ENCODE results near the gene MYL5. TPM values are rescaled to one million over a fixed set of nuclear protein-coding genes. Genes with fewer than 3 reads are reported as not detected.

The MYL5 gene
- total and polyA plus RNA-seq, 10 of the 15 experiments (the other 5 are each of a cell fraction or from before 2014, with no cell fraction given), result 1.2 to 13.8 (median 7.1) TPM

GRCh38 chr4:710916-711315 is 36.6 kb downstream of the MYL5 start:
- H3K9me3 ChIP-seq (replicated peaks; ENCODE audit: control insufficient read depth, insufficient read depth, low read length), result no peaks in the 10 kb centered on the region
- DNase-seq (ENCODE audit: low read depth, low spot score) (no peak), FAIRE-seq (no peak), ATAC-seq (no peak)
- H2AFZ ChIP-seq (ENCODE audit: control insufficient read depth, low read depth, low read length), result no peak overlapping the region
- no peak overlapping the region for H3K27ac ChIP-seq (ENCODE audit: control insufficient read depth, insufficient read depth)
- WGBS (ENCODE audit: insufficient coverage, insufficient replicate concordance, low lambda C conversion rate, missing lambda C conversion rate), result 95% methylated on average over 13 of the region's 13 CpGs
- no peaks in the 10 kb centered on the region; the same call in 1 of the 2 replicates for H3K4me1 ChIP-seq (ENCODE audit: control insufficient read depth, insufficient read depth, low read length)
- H3K4me2 ChIP-seq (ENCODE audit: control insufficient read depth, insufficient read depth), result no peak overlapping the region
- RAD21 ChIA-PET (ENCODE audit: unreplicated experiment), result no interaction called here
- no peaks in the 10 kb centered on the region for H3K27me3 ChIP-seq (replicated peaks in 1 of 2; ENCODE audit: control insufficient read depth in 2 of 2, insufficient read depth in 2 of 2, low read length in 1 of 2)
- H4K20me1 ChIP-seq (ENCODE audit: control insufficient read depth, insufficient read depth), result no peaks in the 10 kb centered on the region
- H3K36me3 ChIP-seq (ENCODE audit: control insufficient read depth in 2 of 2, insufficient read depth in 2 of 2, low read length in 1 of 2), result peaks cover 2 to 3% of the 10 kb centered on the region in 2 experiments; a peak in 3 of 4 replicates
- in situ Hi-C loops (cut with MboI) (no loop called here), intact Hi-C loops (cut with micrococcal nuclease; ENCODE audit: unreplicated experiment) (no loop called here)
- H3K9ac ChIP-seq (ENCODE audit: control insufficient read depth, insufficient read depth, low read length), result no peak overlapping the region
- BruUV-seq (replicated peaks), result no TSS peak
- no peak overlapping the region for H3K4me3 ChIP-seq
- POLR2A ChIA-PET, result no interaction called here
- SMC1A ChIA-PET (ENCODE audit: uncharacterized antibody, unreplicated experiment), result interaction anchor here (0.6 kb wide), 1 partner anchor 133 kb away, joined by 3 read pairs; no protein-coding TSS in a partner anchor
- H3K79me2 ChIP-seq (ENCODE audit: control insufficient read depth, insufficient read depth, low read length), result peaks cover 51% of the 10 kb centered on the region
- no peak for TF ChIP-seq KLF5 (IDR thresholded peaks at IDR 0.05; ENCODE audit: partially characterized antibody)
- no peak for TF ChIP-seq SP1 (IDR thresholded peaks at IDR 0.05; ENCODE audit: low read depth, low read length)
- TF ChIP-seq ZNF217 (IDR thresholded peaks at IDR 0.05), result no peak
- no peak for TF ChIP-seq HDAC2 (IDR thresholded peaks at IDR 0.05)
- no peak for TF ChIP-seq SIN3A (IDR thresholded peaks at IDR 0.05; ENCODE audit: low read depth, low read length)
- CTCF ChIA-PET, result no interaction called here

GRCh38 chr4:712093-712492 is 37.8 kb downstream of the MYL5 start:
- in situ Hi-C loops (cut with MboI), result no loop called here
- ChIA-PET SMC1A (ENCODE audit: uncharacterized antibody, unreplicated experiment) (no interaction called here), RAD21 (ENCODE audit: unreplicated experiment) (no interaction called here), POLR2A (no interaction called here), CTCF (no interaction called here)
- 67% methylated on average over 3 of the region's 3 CpGs for WGBS (ENCODE audit: insufficient coverage, insufficient replicate concordance, low lambda C conversion rate, missing lambda C conversion rate)
- Histone ChIP-seq H3K4me3 (no peak overlapping the region), H3K79me2 (ENCODE audit: control insufficient read depth, insufficient read depth, low read length) (peaks cover 40% of the 10 kb centered on the region), H3K9me3 (replicated peaks; ENCODE audit: control insufficient read depth, insufficient read depth, low read length) (no peaks in the 10 kb centered on the region), H2AFZ (ENCODE audit: control insufficient read depth, low read depth, low read length) (no peak overlapping the region), H3K27ac (ENCODE audit: control insufficient read depth, insufficient read depth) (no peak overlapping the region), H4K20me1 (ENCODE audit: control insufficient read depth, insufficient read depth) (no peaks in the 10 kb centered on the region), H3K4me2 (ENCODE audit: control insufficient read depth, insufficient read depth) (no peak overlapping the region), H3K4me1 (ENCODE audit: control insufficient read depth, insufficient read depth, low read length) (no peaks in the 10 kb centered on the region; the same call in 1 of the 2 replicates), H3K27me3 (replicated peaks in 1 of 2; ENCODE audit: control insufficient read depth in 2 of 2, insufficient read depth in 2 of 2, low read length in 1 of 2) (no peaks in the 10 kb centered on the region), H3K9ac (ENCODE audit: control insufficient read depth, insufficient read depth, low read length) (no peak overlapping the region), H3K36me3 (ENCODE audit: control insufficient read depth in 2 of 2, insufficient read depth in 2 of 2, low read length in 1 of 2) (peaks cover 2 to 3% of the 10 kb centered on the region in 2 experiments; a peak in 3 of 4 replicates)
- intact Hi-C loops (cut with micrococcal nuclease; ENCODE audit: unreplicated experiment), result no loop called here
- ATAC-seq (no peak), DNase-seq (ENCODE audit: low read depth, low spot score) (no peak), FAIRE-seq (no peak)
- BruUV-seq (replicated peaks), result no TSS peak
- TF ChIP-seq RELB (IDR thresholded peaks at IDR 0.05; ENCODE audit: low read depth) (no peak), PRDM15 (CRISPR knock-in tag; IDR thresholded peaks at IDR 0.05) (no peak), NR2C1 (IDR thresholded peaks at IDR 0.05) (no peak)

All from GM12878 (cell line).